ENCODE results near the gene PTH1R.

PTH1R gene

GRCh38 chr3:46850468-46850779 lies 27.1 kb upstream of the PTH1R start:
- DNase-seq = no peak

DNA sequence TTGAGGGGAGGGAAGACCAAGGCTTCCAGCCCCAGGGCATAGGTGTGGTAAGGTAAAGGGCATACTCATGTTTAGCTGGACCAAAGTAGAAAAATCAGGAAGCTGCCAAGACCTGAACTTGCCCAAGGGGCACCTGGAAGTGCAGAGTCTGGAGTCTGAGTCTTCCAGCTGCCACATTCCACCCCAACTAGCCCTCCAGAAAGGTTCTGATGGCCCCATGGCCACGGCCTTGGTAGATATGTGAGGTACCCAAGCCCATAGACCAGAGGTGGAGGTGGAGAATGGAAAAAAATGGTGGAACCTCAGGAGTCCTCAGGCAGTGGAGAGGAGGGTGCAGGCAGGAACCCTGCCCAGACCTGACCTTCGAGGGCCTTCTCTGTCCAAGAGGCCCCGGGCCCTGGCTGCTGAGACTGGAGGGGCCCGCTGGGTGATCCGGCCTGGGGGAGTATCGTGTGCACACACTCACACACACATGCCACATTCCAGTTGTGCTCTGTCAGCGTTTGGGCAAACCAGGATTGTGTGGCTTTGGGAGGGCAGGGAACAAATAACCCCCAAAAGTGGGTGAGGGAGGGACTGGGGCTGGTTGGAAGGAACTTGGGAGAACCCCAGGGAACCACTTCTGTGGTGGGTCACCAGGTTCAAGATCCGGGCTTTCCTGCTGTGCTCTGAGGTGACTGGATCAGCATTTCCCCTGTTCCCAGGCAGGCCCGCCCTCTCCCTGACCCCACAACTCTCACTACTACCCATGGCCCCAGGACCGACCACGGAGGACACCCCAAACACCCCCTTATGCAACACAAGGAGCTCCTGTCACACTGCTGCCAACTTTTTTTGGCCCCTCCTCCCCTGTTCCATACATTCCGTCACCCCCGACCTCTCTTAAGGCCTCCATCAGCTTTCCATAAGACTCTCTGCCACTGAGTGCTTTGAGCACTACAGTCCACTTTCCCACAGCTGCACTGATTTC lies 25.9 kb upstream of the PTH1R start:
- no peak for DNase-seq

DNA sequence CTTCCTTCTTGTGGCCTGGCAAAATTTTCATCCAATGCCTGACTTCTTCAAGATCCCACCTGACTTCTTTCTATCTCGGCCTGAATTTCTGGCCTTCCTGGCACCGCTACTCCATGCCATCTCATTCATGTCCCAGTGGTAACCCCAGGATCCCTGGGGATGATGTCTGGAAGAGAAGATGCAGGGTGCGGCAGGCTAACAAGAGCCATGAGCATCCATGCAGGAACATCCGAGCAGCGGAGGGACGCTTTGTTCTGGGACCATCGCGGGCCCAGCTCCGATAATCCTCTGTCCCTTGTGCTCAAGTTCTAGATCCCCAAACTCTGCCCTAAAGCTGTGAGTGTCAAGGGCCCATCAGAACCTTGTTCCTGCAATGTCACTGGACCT lies 25.2 kb upstream of the PTH1R start:
- DNase-seq = no peak

- DNase-seq = no peak
Observed at GRCh38 chr3:46852839-46853355, 24.6 kb upstream of the PTH1R start.

- DNase-seq = no peak
Observed at GRCh38 chr3:46853441-46854415, 23.8 kb upstream of the PTH1R start.

GRCh38 chr3:46854555-46854991 lies 22.9 kb upstream of the PTH1R start:
- no peak for DNase-seq

DNA sequence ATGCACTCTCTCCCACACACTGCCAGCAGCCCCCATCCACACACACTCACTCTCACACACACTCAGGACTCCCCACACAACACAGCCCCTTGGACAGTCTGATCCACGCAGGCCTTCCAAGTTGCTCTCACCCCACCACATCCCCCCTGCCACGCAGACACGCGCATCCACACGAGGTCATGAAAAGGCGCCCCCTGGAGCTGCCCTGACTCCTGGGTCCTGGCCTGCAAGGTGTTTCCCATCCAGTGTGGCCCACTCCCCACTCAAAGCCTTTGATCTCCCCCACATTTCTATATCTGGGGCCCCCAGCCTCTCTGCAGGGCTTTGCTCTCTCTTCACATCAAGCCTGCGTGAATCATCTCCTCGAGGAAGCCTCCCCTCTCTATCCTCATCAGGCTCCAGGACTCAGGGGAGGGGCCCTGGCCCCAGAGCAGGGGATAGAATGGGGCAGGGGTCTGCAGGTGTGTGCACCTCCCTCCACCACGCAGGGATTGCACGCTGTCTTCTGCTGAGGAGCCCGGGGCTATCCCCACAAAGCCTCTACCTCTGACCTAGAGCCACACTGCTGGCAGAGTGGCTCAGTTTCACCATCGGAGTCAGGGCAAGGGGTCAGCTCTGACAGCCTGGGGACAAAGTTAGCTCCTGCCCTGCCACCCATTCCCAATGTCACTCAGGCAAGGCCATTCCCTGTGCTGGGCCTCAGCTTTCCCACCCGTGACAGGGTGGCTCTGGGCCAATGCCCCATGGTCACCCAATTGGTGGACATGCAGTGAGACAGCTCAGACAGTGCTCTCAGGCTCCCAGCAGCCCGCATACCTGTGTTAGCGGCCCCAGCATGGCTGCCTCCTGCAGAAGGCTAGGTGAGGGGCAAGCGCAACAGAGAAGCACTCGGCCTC lies 20.7 kb upstream of the PTH1R start:
- DNase-seq = no peak

- no peak for DNase-seq
Observed at GRCh38 chr3:46857485-46858341, 19.8 kb upstream of the PTH1R start.

DNA sequence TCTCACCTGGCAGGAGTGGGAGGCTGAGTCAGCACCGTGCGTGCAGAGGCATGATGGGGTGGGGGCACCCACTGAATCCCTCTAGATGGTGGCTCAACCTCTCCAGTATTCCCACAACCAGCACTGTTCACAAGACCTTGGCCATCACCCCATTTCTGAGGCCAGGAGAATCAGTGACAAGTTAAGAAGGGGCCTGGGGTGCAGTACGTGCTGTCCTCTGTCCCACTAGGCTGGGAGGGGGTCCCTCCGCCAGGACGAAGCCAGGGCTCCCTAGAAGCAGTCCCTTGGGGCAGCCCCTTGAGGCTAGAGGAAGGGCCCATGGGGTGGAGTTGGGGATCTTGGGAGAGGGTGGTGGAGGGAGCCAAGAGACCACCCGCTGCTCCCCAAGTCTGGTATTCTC lies 19.1 kb upstream of the PTH1R start:
- DNase-seq = no peak

- no peak for DNase-seq
Observed at GRCh38 chr3:46859001-46859710, 18.4 kb upstream of the PTH1R start.

DNA sequence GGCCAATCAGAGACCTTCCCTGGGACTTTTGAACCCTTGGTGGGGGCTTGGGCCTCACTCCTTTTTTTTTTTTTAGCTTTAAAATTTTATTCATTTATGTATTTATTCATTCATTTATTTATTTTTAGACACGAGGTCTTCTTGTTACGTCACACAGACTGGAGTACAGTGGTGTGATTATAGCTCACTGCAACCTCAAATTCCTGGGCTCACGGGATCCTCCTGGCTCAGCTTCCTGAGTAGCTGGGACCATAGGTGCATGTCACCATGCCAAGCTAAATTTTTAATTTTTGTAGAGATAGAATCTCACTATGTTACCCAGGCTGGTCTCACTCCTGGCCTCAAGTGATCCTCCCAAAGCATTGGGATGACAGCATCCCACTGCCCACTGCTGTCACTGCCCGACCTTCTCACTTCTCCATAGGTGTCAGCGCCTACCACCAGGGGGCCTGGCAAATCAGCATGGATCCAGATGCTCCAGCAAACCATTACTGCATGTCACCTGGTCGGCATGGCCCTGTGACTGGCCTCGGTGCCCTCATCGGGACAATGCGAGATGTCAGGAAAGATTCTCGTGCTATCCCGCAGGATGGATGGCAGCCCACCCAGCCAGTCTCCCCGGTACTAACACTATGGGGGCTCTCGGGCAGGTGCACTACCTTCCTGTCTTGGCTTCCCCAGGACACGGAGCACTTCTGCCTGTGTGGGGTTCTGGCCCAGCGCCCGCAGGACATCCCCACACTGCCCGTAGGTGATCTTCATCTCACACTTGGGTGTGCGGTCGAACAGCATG lies 17.3 kb upstream of the PTH1R start:
- no peak for DNase-seq

DNA sequence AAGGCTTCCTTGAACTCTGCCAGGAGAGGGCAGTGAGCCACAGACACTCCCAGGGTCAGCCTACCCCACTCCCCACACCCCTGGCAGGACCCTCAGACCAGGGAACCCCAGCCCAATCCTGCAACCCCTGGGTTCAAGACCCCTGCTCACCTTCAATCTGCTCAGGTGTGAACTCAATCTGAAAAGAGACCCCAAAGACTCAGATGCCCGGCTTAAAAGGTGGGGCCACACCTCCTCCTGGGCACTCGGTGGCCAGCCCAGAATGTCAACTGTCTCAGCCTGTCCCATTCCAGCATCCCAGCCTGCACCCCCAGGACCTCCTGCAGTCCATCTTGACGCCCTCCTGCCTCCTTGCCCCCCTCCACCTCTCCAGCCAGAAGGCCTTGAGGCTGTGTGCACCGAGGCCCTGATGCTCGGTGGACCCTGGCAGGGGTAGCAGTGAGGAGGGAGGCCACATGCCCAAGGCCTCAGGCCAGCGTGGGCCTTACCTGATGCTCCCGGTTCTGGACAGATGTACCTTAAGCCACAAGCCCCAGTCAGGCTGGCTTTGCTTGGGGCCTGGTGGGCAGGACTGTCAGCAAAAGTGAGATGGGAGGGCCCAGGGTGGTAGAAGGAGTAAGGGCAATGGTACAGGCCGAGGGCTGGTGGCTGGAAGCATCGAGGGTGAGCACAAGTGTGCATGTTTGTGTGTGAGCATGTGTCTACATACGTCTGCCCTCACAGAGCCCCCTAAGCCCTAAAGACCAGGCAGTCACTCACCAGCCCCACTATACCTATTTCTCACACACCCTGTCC lies 16.5 kb upstream of the PTH1R start:
- DNase-seq = no peak

GRCh38 chr3:46861605-46862368 lies 15.7 kb upstream of the PTH1R start:
- no peak for DNase-seq

GRCh38 chr3:46862369-46863025 lies 15.0 kb upstream of the PTH1R start:
- DNase-seq = no peak

DNA sequence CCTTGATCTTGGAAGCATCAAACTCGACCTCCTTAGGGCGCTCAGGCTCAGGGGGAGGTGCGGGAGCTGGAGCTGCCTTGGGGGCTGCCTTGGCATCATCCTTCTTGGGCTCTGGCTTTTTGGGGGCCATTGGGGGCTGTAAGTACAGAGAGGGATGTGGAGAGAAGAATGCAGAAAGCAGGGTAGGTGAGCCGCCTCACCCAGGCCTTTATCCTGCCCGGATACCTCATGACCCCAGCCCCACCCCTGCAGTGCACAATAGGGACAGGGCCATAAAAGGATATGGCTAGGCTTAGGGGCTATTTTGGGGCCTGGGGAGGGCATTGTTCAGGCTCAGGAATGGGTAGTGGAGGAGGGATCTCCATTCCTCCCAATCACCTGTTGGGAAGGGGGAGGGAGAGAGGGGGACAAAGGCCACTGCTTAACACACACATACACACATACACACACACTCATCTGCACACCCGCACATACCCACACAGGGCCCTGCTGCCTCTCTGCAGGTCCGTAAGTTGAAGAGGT lies 14.2 kb upstream of the PTH1R start, which contains the start of gene MYL3:
Gene MYL3 (minus strand): TSS at position 184 of the 522 bp plus-strand sequence. CDS start 54 bp downstream, at position 130.
- no peak for DNase-seq

GRCh38 chr3:46864061-46864881 lies 13.2 kb upstream of the PTH1R start:
- DNase-seq = no peak

Measured in NCI-H446 (cell line).